AG04450 (cell line): ENCODE data around the gene PRKG1. TPM values are rescaled to one million over a fixed set of nuclear protein-coding genes. Genes with fewer than 3 reads are reported as not detected.

Experiments
- CTCF ChIA-PET: fragments of 300-600, 350-600 bp; formaldehyde crosslinking; extraction: SDS; loops from one replicate; lab custom pipeline; 2022; ENCODE audit warnings: antibody characterized with exemption, inconsistent platforms; lab: Charles Lee
- POLR2A ChIA-PET: fragments of 350-600 bp; formaldehyde crosslinking; extraction: SDS; loops from one replicate; lab custom pipeline; 2021; ENCODE audit warnings: antibody characterized with exemption, inconsistent platforms; lab: Yijun Ruan, JAX
- DNase-seq: peaks from one replicate; pipeline ENCODE4 v3.0.0-alpha.2; 2011; ENCODE audit warnings: low read depth, low spot score
- H3K27ac ChIP-seq: one replicate; pipeline ENCODE4 v1.5.1; 2012; ENCODE audit warnings: low read depth, low read length, control low read depth
- H3K27me3 ChIP-seq: one replicate; pipeline ENCODE4 v1.6.0; 2012; ENCODE audit warnings: low read length; ENCODE audit not compliant: control insufficient read depth, insufficient read depth
- H3K4me3 ChIP-seq: 2 replicates; pipeline ENCODE4 v1.5.1; 2011; ENCODE audit warnings: mild to moderate bottlenecking, low read depth, low read length, control low read depth
- H3K9me3 ChIP-seq: 2 replicates; pipeline ENCODE4 v1.5.1; 2012; ENCODE audit warnings: low read length; ENCODE audit not compliant: control insufficient read depth, insufficient read depth
- polyA plus RNA-seq: library from polyadenylated mRNA; depleted of rRNA; stranded (reverse); fragments of >200 nt; gene quantifications from 2 replicates; pipeline ENCODE4 v1.2.3, GENCODE V29; 2011
- TF ChIP-seq, protein P1 (sequence below): IDR thresholded peaks from 2 replicates; pipeline ENCODE4 v1.5.1; 2011; ENCODE audit warnings: low read depth, low read length, control low read depth, inconsistent platforms

PRKG1 gene
- polyA plus RNA-seq, 1 experiment: 19.0 TPM

DNA sequence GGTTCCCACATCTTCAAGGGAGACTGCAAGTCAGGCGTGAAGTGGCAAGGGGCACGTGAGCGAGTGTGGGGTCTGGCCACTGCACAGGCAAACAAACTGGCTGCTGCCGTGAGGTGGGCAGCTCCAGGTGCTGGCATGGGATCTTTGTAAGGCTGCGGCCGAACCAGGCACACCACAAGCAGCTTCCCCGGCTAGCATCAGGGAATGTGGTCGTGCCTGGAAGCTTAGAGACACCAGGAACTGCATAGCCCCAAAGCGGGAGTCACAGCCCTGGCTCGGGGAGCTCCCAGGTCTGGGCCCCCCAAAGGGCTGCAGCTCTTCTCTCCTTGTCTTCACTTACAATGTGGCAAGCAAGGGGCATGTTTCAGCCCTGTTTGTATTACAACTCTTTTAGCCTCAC lies 988.9 kb downstream of the PRKG1 start:
- 0 out of 2 replicates have a peak, but pooled peaks cover 3% of the 10 kb centered on the region for H3K9me3 ChIP-seq
- POLR2A ChIA-PET: no interaction called here
- CTCF ChIA-PET: no interaction called here

DNA sequence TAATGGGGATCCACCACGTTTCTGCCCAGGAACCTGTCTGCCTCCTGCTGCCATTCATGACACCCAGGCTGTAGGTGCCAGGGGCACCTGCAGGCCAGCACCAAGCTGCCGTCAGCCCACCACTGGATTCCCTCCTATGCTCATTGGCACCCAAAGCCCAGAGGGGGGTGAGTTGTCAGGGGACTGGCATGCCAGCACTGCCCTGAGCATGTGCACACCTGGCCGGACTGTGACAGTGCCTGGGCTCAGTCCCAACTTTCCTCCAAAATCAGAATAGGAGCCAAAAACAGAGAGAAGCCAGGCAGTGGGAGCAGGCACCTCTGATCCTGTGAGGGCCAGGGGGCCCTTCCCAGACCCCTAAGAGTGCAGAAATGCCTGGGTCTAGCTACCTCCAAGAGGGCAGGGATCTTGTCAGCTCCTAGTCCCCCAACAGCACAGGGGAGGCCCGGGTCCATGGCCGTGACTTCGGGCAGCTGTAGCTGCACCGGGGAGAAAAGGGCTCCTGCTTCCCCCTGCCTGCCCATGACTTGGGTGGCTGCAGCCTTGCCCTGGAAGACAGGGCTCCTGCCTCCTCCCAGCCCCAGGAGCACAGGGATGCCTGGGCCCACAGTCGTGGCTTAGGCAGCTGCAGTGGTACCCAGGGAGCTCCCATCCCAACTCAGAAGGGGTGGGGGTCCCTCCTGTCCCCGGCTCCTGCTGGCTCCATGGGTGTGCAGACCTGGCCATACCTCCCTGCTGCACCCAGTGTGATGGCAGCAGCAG lies 990.0 kb downstream of the PRKG1 start:
- TF ChIP-seq, protein P1, sequence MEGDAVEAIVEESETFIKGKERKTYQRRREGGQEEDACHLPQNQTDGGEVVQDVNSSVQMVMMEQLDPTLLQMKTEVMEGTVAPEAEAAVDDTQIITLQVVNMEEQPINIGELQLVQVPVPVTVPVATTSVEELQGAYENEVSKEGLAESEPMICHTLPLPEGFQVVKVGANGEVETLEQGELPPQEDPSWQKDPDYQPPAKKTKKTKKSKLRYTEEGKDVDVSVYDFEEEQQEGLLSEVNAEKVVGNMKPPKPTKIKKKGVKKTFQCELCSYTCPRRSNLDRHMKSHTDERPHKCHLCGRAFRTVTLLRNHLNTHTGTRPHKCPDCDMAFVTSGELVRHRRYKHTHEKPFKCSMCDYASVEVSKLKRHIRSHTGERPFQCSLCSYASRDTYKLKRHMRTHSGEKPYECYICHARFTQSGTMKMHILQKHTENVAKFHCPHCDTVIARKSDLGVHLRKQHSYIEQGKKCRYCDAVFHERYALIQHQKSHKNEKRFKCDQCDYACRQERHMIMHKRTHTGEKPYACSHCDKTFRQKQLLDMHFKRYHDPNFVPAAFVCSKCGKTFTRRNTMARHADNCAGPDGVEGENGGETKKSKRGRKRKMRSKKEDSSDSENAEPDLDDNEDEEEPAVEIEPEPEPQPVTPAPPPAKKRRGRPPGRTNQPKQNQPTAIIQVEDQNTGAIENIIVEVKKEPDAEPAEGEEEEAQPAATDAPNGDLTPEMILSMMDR: no peak
- POLR2A ChIA-PET: no interaction called here
- CTCF ChIA-PET: no interaction called here
- no peak overlapping the region for H3K4me3 ChIP-seq
- no peak overlapping the region for H3K27ac ChIP-seq
- H3K9me3 ChIP-seq: 0 out of 2 replicates have a peak, but pooled peaks cover 3% of the 10 kb centered on the region
- no peak for DNase-seq
- H3K27me3 ChIP-seq: no peaks in the 10 kb centered on the region

More for the DNA sequence above, 988.9 kb downstream of the PRKG1 start:
- TF ChIP-seq, protein P1: no peak
- Histone ChIP-seq H3K4me3 (no peak overlapping the region), H3K27ac (no peak overlapping the region), H3K27me3 (no peaks in the 10 kb centered on the region)
- no peak for DNase-seq

DNA sequence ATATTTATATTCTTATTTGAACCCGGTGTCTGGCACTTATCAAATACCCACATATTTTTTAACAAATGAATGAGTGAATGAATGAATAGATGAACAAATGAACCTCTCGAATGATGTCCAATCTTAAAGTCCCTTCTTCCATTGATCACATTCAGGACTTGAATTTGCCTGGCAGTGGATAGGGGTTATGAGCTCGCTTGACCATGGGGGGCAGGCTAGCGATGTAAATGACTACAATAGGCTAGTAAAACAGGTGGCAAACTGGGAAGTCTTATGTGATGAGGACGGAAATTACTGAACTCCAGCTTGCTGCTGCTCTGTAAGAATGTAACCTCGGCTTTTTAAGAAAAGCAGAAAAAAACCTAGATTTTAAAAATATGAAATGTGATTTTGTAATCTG lies 992.1 kb downstream of the PRKG1 start:
- no peak for DNase-seq
- TF ChIP-seq, protein P1: no peak
- POLR2A ChIA-PET: interaction anchor here (0.5 kb wide), 1 partner anchor 974 kb away, joined by 3 read pairs; no protein-coding TSS in a partner anchor

DNA sequence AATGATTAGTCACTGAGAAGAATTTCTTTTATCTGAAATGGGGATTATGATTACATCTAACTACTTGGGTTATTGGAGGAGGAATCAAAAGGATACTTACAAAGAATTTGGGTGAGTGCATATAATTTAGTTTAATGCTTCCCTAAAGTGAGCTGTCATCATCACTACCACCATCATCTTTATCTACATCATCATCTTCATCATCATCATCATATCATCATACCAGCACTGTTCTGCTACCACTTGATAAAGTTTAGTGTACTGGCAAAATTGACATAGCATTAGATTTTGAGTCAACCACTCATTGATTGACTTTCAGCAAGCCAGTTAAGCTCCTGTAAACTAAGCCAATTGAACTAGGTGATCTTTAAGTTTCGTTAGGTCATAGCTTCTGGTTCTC lies 994.2 kb downstream of the PRKG1 start:
- H3K27ac ChIP-seq: no peak overlapping the region
- H3K27me3 ChIP-seq: no peaks in the 10 kb centered on the region
- POLR2A ChIA-PET: no interaction called here
- CTCF ChIA-PET: no interaction called here
- H3K4me3 ChIP-seq: no peak overlapping the region
- DNase-seq: no peak
- 0 out of 2 replicates have a peak, but pooled peaks cover 3% of the 10 kb centered on the region for H3K9me3 ChIP-seq
- TF ChIP-seq, protein P1: no peak

More for the DNA sequence above, 992.1 kb downstream of the PRKG1 start:
- 0 out of 2 replicates have a peak, but pooled peaks cover 3% of the 10 kb centered on the region for H3K9me3 ChIP-seq
- H3K4me3 ChIP-seq: no peak overlapping the region
- H3K27ac ChIP-seq: no peak overlapping the region
- CTCF ChIA-PET: no interaction called here
- no peaks in the 10 kb centered on the region for H3K27me3 ChIP-seq

DNA sequence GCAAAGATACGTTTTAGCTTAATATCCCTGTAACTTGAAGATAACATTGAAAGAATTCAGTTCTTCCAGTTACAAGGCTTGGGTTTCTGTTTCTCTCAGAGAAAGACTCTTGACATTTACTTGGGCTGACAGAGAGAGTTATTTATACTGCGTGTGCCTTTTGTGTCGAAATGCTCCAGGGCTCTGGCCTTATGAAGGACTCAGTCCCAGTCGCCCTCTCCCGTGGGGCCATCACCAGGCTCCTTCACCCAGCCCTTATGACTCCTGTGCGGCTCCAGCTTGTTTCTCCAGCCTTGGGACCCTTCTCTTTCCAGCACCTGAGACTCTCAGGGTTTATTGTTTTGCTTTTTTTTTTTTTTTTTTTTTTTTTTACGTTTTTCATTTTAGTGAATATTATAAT lies 997.5 kb downstream of the PRKG1 start:
- H3K27me3 ChIP-seq: no peaks in the 10 kb centered on the region
- no peak overlapping the region for H3K27ac ChIP-seq
- ChIA-PET POLR2A (no interaction called here), CTCF (interaction anchor here (0.7 to 1.2 kb wide), 3 partner anchors 9 to 991 kb away, joined by 3 to 7 read pairs (median 6); no protein-coding TSS in a partner anchor)
- H3K9me3 ChIP-seq: no peaks in the 10 kb centered on the region
- DNase-seq: no peak
- TF ChIP-seq, protein P1: no peak
- no peak overlapping the region for H3K4me3 ChIP-seq
